WTC11 (cell line): ENCODE data around the gene JAKMIP1. TPM values are rescaled to one million over a fixed set of nuclear protein-coding genes. Genes with fewer than 3 reads are reported as not detected.

Experiments used
- ATAC-seq: fragments of 200-7000 bp; cut with Tn5 transposase; 2 replicates; pipeline ENCODE4 v1.10.0; 2021; ENCODE audit warnings: mild to moderate bottlenecking, moderate library complexity
- CTCF ChIA-PET: fragments of 300-600 bp; sonication (Branson Sonifier 250); formaldehyde crosslinking; loops from one replicate; lab custom pipeline; 2021; ENCODE audit warnings: antibody characterized with exemption; lab: Charles Lee
- POLR2A ChIA-PET: fragments of 350-600 bp; sonication (Branson Sonifier 250); formaldehyde crosslinking; loops from one replicate; lab custom pipeline; 2021; ENCODE audit warnings: antibody characterized with exemption; lab: Charles Lee
- DNase-seq: peaks from one replicate; pipeline ENCODE4 v3.0.0; 2021; ENCODE audit warnings: low spot score
- H3K27ac Mint-ChIP-seq: 2 replicates; pipeline ENCODE4 v1.8.0; 2021; ENCODE audit warnings: mixed read lengths
- H3K27me3 Mint-ChIP-seq: 2 replicates; pipeline ENCODE4 v1.8.0; 2021; ENCODE audit warnings: low read depth, mild to moderate bottlenecking, moderate library complexity, mixed read lengths
- H3K36me3 Mint-ChIP-seq: 2 replicates; pipeline ENCODE4 v1.8.0; 2021; ENCODE audit warnings: mixed read lengths
- H3K4me1 Mint-ChIP-seq: 2 replicates; pipeline ENCODE4 v1.8.0; 2022; ENCODE audit warnings: mixed read lengths
- H3K4me3 Mint-ChIP-seq: 2 replicates; pipeline ENCODE4 v1.8.0; 2021; ENCODE audit warnings: mild to moderate bottlenecking, moderate library complexity, mixed read lengths
- H3K9me3 Mint-ChIP-seq: 2 replicates; pipeline ENCODE4 v1.8.0; 2021; ENCODE audit warnings: mixed read lengths
- CREB1 ChIP-seq: sonication (generic); formaldehyde crosslinking; IDR thresholded peaks from 2 replicates; pipeline ENCODE4 v1.8.0; 2023; ENCODE audit warnings: mild to moderate bottlenecking, missing genetic modification reagents
- ELF4 ChIP-seq: sonication (generic); formaldehyde crosslinking; IDR thresholded peaks from 2 replicates; pipeline ENCODE4 v1.8.1; 2022; ENCODE audit warnings: low read depth, mild to moderate bottlenecking, moderate library complexity, missing genetic modification reagents
- ESRRA ChIP-seq: sonication (generic); formaldehyde crosslinking; IDR thresholded peaks from 2 replicates; pipeline ENCODE4 v1.8.1; 2022; ENCODE audit warnings: mild to moderate bottlenecking, missing genetic modification reagents, borderline replicate concordance
- ETV6 ChIP-seq: sonication (generic); formaldehyde crosslinking; IDR thresholded peaks from 2 replicates; pipeline ENCODE4 v1.8.1; 2022; ENCODE audit warnings: mild to moderate bottlenecking, missing genetic modification reagents
- FOXJ3 ChIP-seq: sonication (generic); formaldehyde crosslinking; IDR thresholded peaks from 2 replicates; pipeline ENCODE4 v1.9.0; 2021; ENCODE audit warnings: missing genetic modification reagents, mild to moderate bottlenecking, borderline replicate concordance
- JAZF1 ChIP-seq: fragments of 250-450 bp; sonication (Bioruptor Pico); IDR thresholded peaks from 2 replicates; pipeline ENCODE4 v1.9.0; 2021; ENCODE audit warnings: moderate library complexity, mild to moderate bottlenecking, inconsistent platforms
- NFE2L1 ChIP-seq: sonication (generic); formaldehyde crosslinking; IDR thresholded peaks from 2 replicates; pipeline ENCODE4 v1.8.1; 2023; ENCODE audit warnings: missing genetic modification reagents
- SMAD3 ChIP-seq: sonication (generic); formaldehyde crosslinking; IDR thresholded peaks from 2 replicates; pipeline ENCODE4 v1.8.0; 2022; ENCODE audit warnings: missing genetic modification reagents, mild to moderate bottlenecking, borderline replicate concordance
- ZNF219 ChIP-seq: sonication (generic); formaldehyde crosslinking; IDR thresholded peaks from 2 replicates; pipeline ENCODE4 v1.8.0; 2023; ENCODE audit warnings: missing genetic modification reagents, mild to moderate bottlenecking, borderline replicate concordance
- ZNF317 ChIP-seq: sonication (generic); formaldehyde crosslinking; IDR thresholded peaks from 2 replicates; pipeline ENCODE4 v1.8.1; 2023; ENCODE audit warnings: low read depth, mild to moderate bottlenecking, moderate library complexity, missing genetic modification reagents, borderline replicate concordance
- ZNF396 ChIP-seq: fragments of 250-450 bp; sonication (Bioruptor Pico); IDR thresholded peaks from 2 replicates; pipeline ENCODE4 v1.8.0; 2021; ENCODE audit warnings: mild to moderate bottlenecking, moderate library complexity, borderline replicate concordance
- total RNA-seq: library from RNA; stranded (reverse); gene quantifications from 3 replicates; pipeline ENCODE4 v1.2.3, GENCODE V29; 2021
- TF ChIP-seq, protein P1 (sequence below): sonication (generic); formaldehyde crosslinking; IDR thresholded peaks from 2 replicates; pipeline ENCODE4 v1.8.1; 2023; ENCODE audit warnings: mild to moderate bottlenecking, missing genetic modification reagents, moderate library complexity
- TF ChIP-seq, protein P2 (sequence below): sonication (generic); formaldehyde crosslinking; IDR thresholded peaks from 2 replicates; pipeline ENCODE4 v1.8.1; 2022; ENCODE audit warnings: mild to moderate bottlenecking, moderate library complexity, missing genetic modification reagents
- TF ChIP-seq, protein P3 (sequence below): sonication (generic); formaldehyde crosslinking; IDR thresholded peaks from 2 replicates; pipeline ENCODE4 v1.8.1; 2023; ENCODE audit warnings: mild to moderate bottlenecking, missing genetic modification reagents, moderate library complexity
- TF ChIP-seq, protein P4 (sequence below): fragments of 250-450 bp; sonication (Bioruptor Pico); IDR thresholded peaks from 2 replicates; pipeline ENCODE4 v1.9.0; 2021; ENCODE audit warnings: mild to moderate bottlenecking
- TF ChIP-seq, protein P5 (sequence below): sonication (generic); formaldehyde crosslinking; IDR thresholded peaks from 2 replicates; pipeline ENCODE4 v1.8.0; 2023; ENCODE audit warnings: mild to moderate bottlenecking, missing genetic modification reagents
- TF ChIP-seq, protein P6 (sequence below): sonication (generic); formaldehyde crosslinking; IDR thresholded peaks from 2 replicates; pipeline ENCODE4 v1.8.0; 2022; ENCODE audit warnings: mild to moderate bottlenecking, missing genetic modification reagents

The JAKMIP1 gene
- total RNA-seq, 1 experiment from 2014 or later: 4.0 TPM

DNA sequence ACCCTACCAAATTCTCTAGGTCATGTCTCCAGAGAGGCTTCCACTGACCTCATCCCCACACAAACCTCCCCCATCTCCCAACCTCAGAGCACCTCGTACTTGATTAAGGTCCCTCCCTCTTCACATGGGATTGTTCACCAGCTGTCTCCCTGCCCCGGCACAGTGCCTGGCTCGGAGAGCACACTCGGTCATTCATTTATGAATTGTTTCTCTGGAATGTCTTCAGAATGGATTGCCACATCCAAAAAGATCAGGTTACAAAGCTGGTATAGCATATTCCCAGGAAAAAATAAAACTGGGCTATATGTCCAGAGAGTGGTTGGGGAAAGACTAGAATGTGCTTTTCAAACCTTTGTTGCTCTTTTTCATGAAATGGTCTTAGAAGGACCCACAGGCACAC, 21.6 kb downstream of the JAKMIP1 start:
- ChIA-PET POLR2A (no interaction called here), CTCF (no interaction called here)
- 0 out of 2 replicates have a peak overlapping the region, but pooled peaks have one; percentile 41 for H3K27ac Mint-ChIP-seq
- TF ChIP-seq ZNF317 (CRISPR knock-in tag) (no peak), FOXJ3 (CRISPR knock-in tag) (no peak), JAZF1 (CRISPR knock-in tag) (no peak), ETV6 (no peak), ZNF396 (CRISPR knock-in tag) (no peak), CREB1 (CRISPR knock-in tag) (no peak), ZNF219 (CRISPR knock-in tag) (no peak), SMAD3 (CRISPR knock-in tag) (no peak)
- TF ChIP-seq, protein P1, sequence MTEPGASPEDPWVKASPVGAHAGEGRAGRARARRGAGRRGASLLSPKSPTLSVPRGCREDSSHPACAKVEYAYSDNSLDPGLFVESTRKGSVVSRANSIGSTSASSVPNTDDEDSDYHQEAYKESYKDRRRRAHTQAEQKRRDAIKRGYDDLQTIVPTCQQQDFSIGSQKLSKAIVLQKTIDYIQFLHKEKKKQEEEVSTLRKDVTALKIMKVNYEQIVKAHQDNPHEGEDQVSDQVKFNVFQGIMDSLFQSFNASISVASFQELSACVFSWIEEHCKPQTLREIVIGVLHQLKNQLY: no peak
- TF ChIP-seq, protein P2, sequence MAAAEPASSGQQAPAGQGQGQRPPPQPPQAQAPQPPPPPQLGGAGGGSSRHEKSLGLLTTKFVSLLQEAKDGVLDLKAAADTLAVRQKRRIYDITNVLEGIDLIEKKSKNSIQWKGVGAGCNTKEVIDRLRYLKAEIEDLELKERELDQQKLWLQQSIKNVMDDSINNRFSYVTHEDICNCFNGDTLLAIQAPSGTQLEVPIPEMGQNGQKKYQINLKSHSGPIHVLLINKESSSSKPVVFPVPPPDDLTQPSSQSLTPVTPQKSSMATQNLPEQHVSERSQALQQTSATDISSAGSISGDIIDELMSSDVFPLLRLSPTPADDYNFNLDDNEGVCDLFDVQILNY (CRISPR knock-in tag): no peak
- TF ChIP-seq, protein P3, sequence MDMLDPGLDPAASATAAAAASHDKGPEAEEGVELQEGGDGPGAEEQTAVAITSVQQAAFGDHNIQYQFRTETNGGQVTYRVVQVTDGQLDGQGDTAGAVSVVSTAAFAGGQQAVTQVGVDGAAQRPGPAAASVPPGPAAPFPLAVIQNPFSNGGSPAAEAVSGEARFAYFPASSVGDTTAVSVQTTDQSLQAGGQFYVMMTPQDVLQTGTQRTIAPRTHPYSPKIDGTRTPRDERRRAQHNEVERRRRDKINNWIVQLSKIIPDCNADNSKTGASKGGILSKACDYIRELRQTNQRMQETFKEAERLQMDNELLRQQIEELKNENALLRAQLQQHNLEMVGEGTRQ (CRISPR knock-in tag): no peak
- TF ChIP-seq, protein P4, sequence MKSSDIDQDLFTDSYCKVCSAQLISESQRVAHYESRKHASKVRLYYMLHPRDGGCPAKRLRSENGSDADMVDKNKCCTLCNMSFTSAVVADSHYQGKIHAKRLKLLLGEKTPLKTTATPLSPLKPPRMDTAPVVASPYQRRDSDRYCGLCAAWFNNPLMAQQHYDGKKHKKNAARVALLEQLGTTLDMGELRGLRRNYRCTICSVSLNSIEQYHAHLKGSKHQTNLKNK (CRISPR knock-in tag): no peak
- TF ChIP-seq, protein P5, sequence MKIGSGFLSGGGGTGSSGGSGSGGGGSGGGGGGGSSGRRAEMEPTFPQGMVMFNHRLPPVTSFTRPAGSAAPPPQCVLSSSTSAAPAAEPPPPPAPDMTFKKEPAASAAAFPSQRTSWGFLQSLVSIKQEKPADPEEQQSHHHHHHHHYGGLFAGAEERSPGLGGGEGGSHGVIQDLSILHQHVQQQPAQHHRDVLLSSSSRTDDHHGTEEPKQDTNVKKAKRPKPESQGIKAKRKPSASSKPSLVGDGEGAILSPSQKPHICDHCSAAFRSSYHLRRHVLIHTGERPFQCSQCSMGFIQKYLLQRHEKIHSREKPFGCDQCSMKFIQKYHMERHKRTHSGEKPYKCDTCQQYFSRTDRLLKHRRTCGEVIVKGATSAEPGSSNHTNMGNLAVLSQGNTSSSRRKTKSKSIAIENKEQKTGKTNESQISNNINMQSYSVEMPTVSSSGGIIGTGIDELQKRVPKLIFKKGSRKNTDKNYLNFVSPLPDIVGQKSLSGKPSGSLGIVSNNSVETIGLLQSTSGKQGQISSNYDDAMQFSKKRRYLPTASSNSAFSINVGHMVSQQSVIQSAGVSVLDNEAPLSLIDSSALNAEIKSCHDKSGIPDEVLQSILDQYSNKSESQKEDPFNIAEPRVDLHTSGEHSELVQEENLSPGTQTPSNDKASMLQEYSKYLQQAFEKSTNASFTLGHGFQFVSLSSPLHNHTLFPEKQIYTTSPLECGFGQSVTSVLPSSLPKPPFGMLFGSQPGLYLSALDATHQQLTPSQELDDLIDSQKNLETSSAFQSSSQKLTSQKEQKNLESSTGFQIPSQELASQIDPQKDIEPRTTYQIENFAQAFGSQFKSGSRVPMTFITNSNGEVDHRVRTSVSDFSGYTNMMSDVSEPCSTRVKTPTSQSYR (CRISPR knock-in tag): no peak
- H3K9me3 Mint-ChIP-seq: peaks cover 24% of the 10 kb centered on the region
- no peak for ATAC-seq
- 0 out of 2 replicates have a peak, but pooled peaks cover 4% of the 10 kb centered on the region for H3K27me3 Mint-ChIP-seq
- no peak overlapping the region for H3K4me3 Mint-ChIP-seq
- DNase-seq: no peak
- peaks cover 15% of the 10 kb centered on the region for H3K36me3 Mint-ChIP-seq
- H3K4me1 Mint-ChIP-seq: peaks cover 6% of the 10 kb centered on the region

DNA sequence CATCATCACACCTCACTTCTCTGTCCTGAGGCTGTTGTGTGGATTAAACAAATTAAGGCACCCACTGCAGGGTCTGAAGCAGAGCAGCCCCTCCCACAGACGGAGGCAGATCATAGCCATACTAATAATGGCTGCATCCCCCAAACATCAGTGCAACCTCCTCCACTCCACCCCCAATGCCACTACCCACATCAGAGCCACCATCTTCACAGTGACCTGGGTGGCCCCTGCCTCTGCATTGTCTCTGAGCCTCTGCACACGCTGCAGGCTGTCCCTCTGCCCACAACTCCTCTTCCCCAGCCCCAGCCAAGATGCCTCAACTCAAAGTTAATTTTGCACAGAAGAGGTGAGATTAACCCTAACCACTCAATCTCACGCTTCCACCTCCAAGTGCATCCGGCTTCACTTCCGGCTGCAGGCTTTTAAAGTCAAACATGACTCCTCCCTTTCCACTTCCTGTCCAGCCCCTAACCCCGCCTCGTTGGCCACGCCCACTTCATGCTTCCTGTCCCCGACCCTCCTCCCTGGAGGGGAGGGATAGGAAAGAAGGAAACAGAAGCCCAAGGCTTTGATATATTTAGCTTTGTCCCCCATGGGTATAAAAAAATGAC, 22.7 kb downstream of the JAKMIP1 start:
- Mint-ChIP-seq H3K4me1 (peaks cover 6% of the 10 kb centered on the region), H3K4me3 (no peak overlapping the region), H3K9me3 (peaks cover 24% of the 10 kb centered on the region), H3K36me3 (peaks cover 15% of the 10 kb centered on the region), H3K27me3 (0 out of 2 replicates have a peak, but pooled peaks cover 4% of the 10 kb centered on the region), H3K27ac (no peak overlapping the region; the same call in 1 of the 2 replicates)
- DNase-seq (peak; percentile 34), ATAC-seq (peak; percentile 60)
- POLR2A ChIA-PET: no interaction called here
- no peak for TF ChIP-seq ESRRA (CRISPR knock-in tag)
- CTCF ChIA-PET: interaction anchor here (0.5 to 1.1 kb wide), 2 partner anchors 11 to 154 kb away, joined by 3 to 4 read pairs; no protein-coding TSS in a partner anchor

DNA sequence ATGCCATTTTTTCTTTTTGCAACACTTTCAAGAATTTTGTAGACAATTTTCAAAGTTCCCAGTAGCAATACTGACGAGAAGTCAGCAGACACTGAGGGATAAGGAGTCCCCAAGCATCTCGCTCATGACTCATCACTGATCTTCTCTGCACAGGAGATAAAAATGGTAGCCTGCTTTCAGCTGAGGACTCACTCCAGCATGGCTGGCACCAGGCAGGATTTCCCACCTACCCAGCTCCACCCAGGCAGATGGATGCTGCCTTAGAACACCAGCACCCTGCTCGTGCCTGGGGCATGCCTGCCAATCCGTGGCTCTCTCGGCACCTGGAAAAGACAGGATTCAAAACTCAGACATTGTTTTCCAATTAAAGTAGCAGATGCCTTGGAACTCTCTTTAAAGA, 24.9 kb downstream of the JAKMIP1 start:
- CTCF ChIA-PET: no interaction called here
- TF ChIP-seq, protein P6, sequence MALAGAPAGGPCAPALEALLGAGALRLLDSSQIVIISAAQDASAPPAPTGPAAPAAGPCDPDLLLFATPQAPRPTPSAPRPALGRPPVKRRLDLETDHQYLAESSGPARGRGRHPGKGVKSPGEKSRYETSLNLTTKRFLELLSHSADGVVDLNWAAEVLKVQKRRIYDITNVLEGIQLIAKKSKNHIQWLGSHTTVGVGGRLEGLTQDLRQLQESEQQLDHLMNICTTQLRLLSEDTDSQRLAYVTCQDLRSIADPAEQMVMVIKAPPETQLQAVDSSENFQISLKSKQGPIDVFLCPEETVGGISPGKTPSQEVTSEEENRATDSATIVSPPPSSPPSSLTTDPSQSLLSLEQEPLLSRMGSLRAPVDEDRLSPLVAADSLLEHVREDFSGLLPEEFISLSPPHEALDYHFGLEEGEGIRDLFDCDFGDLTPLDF (CRISPR knock-in tag): no peak
- TF ChIP-seq ELF4 (CRISPR knock-in tag): no peak
- no peak for TF ChIP-seq NFE2L1 (CRISPR knock-in tag)
- H3K27ac Mint-ChIP-seq: no peak overlapping the region
- peaks cover 20% of the 10 kb centered on the region for H3K36me3 Mint-ChIP-seq
- peaks cover 34% of the 10 kb centered on the region for H3K9me3 Mint-ChIP-seq
- POLR2A ChIA-PET: no interaction called here
- H3K4me3 Mint-ChIP-seq: no peak overlapping the region
- ATAC-seq (no peak), DNase-seq (no peak)
- peaks cover 6% of the 10 kb centered on the region for H3K4me1 Mint-ChIP-seq
- 0 out of 2 replicates have a peak, but pooled peaks cover 4% of the 10 kb centered on the region for H3K27me3 Mint-ChIP-seq
